Hippocampal formation (tissue), 2 donors: ENCODE results near the gene TOE1.

Experiments
- DNase-seq, 2 donors: peaks; one replicate each; lab custom pipeline; 2025; lab: John Stamatoyannopoulos, UW

Gene TOE1

GRCh38 chr1:45326627-45327623 is 13.0 kb upstream of the TOE1 start, which contains the start of gene HPDL:
TSS of gene HPDL (plus strand) at chr1:45326895. CDS start at chr1:45327149, 254 bp downstream.
- peak; percentile 67 to 77 for DNase-seq

- DNase-seq, result no peak
Observed at GRCh38 chr1:45327644-45328515, 12.1 kb upstream of the TOE1 start.

DNA sequence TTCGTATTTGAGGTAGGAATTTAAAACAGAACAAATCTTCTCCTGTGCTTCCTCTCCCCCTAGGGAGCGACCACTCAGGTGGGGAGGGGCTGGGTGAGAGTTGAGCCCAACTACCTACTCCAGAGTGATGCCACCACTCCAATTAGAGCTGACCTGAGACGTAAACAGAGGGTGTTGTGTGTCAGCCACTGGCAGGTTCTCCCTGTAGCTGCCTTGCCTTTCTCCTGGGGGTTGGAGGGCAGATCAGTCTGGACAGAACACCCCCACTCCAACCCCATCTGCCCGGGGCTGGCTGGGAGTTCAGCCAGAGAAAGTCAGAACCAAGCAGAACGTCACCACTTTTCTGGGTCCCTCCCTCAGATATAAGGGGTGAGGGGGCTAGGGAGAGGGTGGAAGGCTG is 11.3 kb upstream of the TOE1 start:
- DNase-seq, result no peak

DNA sequence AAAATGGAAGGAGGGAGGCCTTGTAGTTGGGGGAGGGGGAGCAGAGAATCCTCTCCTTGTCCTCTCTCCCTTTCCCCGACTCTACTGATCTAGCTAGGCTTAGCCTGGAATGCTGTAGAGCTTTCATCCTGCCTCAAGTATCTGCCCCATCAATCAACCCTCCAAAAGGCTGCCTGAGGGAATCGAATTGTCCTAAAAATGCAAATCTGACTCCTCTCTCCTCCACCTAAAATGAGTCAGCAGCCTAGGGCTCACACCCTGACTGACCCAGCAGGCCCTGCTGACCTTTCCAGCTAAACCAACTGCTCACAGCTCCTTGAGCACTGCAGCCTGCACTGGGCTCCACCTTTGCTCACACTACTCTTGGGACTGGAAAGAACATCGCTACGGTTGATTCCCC is 10.5 kb upstream of the TOE1 start:
- DNase-seq, result no peak

- no peak for DNase-seq
Observed at GRCh38 chr1:45331436-45332345, 8.3 kb upstream of the TOE1 start.

- no peak for DNase-seq
Observed at GRCh38 chr1:45332346-45332720, 7.6 kb upstream of the TOE1 start.

DNA sequence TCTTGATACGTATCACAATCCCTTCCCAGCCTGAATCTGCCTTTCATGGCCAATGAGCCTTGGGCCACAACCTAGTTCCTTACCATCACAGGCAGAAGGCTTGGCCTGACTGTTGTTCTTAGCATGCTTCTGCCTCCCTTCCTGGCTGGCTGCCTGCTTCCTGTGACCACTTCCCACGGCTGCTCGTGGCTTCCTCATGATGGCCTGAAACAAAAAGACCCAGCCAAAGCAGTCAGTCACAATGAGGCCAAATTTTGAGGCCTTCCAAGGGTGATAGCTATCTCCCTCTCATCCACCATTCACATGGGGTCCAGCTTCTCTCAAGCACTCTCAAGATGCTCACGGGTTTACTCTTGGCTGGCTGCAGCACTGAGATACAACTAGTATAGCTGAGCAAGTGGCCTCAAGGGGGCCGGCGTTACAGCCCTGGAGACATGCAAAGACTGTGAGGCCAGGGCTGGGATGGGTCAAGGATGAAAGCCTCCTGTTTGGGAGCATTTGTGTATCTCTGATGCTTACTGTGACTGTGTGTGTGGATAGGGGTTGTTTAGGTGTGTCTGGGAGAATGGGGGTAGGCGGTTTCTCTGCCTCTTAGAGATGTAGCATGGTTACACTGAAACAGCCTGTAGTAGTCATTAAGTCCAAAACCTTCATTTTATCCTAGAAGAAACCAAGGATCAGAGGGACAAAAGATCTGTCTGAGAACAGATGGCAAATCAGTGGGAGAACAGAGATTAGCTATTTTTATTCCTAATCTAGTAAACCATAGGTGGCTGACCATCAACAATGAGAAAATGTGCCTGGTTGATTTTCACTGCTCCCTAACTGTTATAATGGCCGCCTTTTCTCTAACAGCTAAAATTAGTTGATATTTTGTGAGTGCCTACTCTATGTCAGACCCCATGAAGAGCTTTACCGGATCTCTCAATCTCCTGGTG is 5.4 kb upstream of the TOE1 start:
- DNase-seq, result no peak

DNA sequence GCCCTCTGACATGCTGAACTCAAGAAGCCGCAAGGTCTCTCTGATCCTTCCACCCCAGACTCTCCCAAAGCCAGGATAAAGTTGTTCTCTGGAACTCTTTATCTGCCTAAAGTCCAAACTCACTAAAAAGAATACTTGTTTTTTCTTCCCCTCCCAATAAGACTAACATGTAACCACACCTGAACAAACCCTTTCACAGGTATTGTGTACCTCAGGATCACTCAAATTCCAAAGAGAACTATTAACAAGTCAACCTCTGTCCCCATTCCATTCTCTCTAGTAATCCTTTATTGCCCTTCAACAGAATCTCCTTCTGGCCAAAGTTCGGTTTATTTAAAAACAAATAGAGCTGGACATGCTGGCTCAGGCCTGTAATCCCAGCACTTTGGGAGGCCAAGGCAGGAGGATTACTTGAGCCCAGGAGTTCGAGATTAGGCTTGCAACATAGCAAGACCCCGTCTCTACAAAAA is 4.1 kb upstream of the TOE1 start:
- DNase-seq, result no peak

DNA sequence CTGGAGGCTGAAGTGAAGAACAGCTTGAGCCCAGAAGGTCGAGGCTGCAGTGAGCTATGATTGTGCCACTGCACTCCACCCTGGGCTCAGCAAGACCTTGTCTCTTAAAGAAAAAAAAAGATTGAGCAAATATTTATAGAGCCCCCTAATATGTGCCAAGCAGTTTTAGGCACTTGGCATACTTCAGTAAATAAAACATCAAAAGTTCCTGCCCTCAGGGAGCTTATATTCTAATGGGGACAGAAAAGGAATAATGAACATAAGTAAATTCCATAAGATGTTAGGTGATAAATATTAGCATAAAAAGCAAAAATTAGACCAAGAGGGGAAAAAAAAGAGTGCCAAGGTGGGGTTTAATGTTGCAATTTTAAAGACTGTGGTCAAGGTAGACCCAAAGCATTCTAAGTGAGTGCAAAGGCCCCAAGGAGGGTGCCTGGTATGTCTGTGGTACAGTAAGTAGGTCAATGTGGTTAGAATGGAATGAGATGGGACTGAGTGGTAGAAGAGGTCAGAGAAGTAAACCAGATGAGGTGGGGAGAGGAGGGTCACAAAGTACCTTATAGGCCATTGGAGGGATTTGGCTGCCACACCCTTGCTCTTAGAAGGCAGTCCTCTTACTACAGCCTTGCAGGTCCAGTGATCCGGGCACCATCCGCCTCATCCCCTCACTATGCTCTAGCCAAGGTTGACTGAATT is 2.2 kb upstream of the TOE1 start:
- no peak for DNase-seq

DNA sequence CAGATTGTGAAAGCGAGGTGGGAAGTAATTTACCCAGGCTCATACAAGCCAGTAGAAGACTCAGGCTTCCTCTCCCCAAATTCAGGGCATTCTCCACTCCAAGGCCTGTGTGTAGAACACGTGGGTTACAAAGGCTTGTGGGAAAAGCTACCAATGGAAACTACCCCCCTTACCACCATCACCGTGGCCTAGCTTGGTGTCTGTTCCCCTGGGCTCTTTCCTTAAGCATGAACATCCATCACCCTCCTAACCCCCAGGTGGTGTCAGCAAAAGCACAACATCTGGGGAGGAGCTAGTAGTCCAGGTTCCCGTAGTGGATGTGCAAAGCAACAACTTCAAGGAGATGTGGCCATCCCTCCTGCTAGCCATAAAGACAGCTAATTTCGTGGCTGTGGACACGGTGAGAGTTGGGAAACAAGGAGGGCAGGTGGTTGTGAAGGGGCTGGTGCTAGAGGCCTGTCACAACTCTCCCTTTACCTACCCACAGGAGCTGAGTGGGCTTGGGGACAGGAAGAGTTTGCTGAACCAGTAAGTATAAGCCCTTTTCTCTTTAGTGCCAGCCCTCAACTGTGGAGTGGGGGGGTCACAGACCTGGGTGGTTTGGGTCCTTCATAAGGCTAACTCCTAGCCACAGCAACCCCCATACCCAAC is 971 bp downstream of the TOE1 start:
- DNase-seq, result no peak

GRCh38 chr1:45344499-45344898 is 4.5 kb downstream of the TOE1 start:
- DNase-seq, result no peak

DNA sequence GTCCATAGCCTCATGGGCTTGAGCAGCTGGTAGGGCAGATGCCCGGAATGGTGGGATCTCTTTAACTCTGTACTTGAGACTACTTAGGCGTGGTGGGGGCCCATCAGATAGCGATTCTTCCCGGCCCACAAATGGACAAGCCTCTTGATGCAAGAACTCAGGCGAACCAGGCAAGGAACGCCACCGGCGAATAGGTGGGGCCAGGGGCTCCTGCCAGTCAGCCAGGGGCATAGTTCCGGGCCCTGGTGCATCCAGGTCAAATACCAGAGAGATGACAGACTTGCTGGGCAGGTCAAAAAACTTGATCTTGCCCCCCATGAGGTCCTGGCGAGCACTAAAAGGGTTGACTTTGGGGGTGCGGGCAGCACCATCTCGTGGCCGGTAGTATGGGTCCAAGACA is 5.0 kb downstream of the TOE1 start:
- DNase-seq, result no peak

DNA sequence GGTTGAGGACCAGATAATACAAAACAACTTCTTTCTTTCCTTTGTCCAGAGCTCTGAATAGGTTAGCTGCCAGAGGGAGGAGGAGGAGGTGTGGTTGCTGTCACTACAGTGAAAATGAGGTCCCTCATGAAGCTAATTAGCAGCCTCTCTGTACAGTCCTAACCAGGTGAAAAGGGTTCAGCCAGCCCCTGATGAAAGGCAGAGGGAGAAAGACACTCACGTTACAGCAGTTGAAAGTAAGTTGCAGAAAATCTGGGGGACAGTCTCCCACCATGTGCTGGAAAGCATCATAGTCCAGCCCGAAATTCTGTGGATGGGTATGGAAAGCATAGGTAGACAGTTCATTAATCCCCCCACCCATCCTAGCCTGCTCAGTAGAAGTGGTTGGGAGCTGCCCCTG is 6.5 kb downstream of the TOE1 start:
- no peak for DNase-seq

DNA sequence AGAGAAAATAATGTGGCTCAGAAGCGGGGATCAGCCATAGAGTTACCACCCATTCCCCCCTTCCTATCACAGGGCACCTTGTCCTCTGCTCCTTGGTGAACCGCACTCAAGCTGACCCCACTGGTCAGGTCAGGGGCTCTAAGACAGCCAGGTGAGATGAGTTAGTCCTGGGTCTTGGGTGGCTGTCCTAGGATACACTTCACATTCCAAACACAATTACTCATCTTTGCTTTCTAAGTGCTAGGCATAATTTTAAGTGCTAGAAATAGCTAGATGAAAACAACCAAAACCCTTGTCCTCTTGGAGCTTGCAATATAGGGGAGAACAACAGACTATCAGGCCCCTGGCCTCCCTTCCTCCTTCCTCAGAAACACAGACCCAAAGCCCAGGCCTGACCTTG is 8.1 kb downstream of the TOE1 start:
- no peak for DNase-seq

DNA sequence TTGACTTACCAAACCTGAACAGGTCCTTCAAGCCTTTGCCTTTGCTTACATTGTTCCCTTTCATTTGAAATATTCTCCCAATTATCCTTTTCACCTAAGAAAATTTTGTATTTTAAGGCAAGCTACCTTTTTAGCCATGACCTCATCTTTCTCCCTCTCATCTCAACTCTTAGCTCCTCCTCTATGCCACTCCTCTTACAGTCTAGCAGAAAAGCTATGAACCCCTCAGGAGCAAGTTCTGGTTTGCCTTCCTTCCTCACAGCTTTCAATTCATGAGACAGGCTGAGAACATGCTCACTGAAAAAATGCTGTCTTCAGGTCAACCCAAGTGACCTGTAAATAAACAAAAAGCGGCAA is 8.6 kb downstream of the TOE1 start:
- no peak for DNase-seq

GRCh38 chr1:45348966-45349677 is 9.2 kb downstream of the TOE1 start:
- DNase-seq, result no peak

DNA sequence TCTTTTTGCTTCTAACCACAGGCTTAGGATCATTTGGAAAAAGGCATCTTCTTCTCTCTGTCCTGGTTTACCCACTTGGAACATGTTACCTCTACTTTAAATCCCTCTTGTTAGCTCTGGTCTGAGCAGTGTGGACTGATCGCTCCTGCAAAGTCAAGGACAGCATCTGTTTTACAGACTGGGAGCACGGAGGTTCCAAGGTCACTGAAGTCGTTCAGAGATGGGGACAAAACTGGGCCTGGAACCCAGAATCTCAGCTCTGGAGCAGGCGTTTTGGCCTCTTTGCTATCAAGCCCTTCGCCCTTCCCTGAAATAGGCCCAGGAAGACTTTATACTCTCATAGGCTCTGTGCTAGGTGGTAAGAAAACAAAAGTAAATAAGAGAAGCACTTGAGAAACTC is 11.5 kb downstream of the TOE1 start:
- DNase-seq, result no peak

DNA sequence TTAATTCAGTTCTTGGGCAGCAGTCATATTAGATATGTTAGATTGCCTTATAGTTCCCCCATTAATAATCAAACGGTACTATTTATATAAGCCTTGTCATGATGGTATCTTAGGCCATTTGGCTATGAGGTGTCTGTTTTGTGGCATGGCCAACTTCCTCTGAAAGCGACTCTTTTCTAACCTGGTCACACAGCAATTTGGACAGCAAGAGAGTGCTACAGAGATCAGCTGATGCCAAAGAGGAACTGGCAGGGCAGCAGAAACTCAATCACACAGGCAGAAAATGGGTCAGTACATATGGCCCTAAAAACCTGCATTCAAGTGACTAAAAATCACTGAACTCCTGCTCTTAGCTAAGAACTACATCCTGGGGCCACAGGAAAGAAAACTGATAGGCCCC is 13.7 kb downstream of the TOE1 start:
- DNase-seq, result peak in 1 of 2 donors; percentile 11

DNA sequence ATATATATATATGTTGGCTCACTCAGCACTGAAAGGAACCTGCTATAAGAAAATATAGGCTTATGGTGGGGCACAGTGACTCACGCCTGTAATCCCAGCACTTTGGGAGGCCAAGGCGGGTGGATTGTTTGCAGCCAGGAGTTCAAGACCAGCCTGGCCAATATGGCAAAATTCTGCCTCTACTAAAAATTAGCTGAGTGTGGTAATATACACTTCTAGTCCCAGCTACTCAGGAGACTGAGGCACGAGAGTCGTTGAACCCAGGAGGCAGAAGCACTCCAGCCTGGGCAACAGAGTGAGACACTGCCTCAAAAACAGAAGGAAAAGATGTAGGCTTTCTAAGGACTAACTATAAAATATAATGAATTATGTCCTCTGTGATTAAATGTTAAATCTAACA is 14.9 kb downstream of the TOE1 start:
- DNase-seq, result no peak
